ENCODE measurements around the gene FGD4.

FGD4 gene

DNA sequence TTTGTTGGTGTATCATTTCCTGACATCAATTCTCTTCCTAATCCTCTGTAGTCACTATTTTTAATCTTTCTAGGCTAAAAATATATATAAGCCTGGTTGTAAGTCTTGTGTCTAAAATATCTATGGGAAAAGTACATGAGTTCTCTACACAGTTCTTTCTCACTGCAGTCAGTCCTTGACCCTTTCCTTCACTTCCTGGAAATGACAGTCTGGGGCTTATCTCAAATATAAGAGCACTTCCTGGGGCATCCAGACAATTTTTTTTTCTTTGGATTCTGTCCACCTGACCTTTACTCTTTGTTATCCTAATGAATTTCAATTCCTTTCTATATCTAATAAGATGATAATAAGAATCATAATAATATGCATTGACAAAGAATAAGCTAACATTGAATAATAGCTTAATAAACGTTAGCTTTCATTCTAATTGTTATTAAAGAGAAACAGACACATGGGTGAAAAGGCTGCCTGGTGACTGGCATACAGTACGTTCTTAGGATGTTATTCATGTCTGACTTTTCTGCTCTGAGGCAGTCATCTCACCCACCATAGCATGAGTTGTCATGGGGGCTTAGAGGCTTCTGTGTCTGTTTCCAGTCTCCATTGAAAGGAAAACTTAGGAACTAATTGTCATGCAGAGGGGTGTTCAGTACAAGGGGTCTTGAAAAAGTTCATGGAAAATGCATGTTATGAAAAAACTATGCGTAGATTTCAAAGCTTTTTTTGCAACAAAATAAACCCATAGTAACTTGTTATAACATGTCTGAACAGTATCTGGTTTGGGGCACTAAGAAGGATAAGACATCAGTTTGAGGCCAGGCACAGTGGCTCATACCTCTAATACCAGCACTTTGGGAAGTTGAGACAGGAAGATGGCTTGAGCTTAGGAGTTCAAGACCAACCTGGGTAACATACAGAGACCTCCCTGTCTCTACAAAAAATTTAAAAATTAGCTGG is 213.6 kb downstream of the FGD4 start:
- no peak for DNase-seq

DNA sequence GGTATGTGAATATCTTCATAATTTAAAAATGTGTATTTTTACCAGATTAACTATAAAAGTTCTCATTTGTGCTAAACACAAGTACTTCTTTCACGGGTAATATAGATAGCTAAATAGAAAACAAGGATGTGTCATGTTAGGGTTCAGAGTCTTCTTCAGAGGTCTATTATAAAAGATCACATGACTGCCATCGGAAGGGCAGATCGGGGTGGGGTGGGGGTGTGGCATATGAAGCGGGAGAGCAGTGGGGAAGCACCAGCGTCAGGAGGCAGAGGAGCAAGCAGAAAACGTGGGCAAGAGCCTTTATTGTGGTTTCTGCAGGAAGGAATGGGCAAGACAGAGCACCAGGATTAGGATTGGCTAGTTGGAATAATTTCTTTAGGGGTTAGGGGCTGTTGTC is 216.1 kb downstream of the FGD4 start:
- DNase-seq = no peak

DNA sequence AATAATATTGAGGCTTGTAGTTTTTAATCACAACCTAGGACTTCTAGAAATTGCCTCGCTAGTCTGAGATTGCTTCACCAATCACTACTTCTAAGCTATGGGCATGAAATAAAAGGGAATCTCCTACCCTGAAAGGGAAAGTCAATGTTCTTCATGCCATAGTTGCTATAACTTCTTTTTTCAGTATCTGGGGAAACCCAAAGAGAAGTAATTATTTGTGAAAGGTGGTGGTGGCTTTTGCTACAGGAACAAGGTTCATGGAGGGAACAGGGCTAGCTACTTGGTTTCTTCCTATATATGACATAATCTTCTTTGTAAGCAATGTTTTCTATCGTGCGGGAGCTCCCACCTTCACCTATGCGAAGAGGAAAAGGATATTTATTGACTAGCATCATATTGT is 218.2 kb downstream of the FGD4 start:
- no peak for DNase-seq

DNA sequence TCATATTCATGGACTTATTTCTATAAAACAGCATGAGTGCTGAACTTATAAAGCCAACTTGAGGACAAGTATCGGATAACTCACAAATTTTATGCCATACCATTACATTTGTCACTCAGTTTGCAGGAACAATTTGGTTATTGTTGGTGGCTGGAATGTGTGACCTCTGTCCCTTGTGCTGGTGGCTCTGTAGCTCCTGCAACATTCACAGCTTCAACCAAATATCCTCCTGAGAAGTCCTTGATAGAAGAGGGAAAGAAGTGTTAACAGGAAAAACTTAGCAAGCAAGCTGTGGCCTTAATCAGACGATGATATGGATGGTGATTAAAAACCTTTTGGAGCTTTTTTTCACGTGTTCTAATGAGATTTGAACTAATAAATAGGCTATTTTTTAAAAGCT is 218.8 kb downstream of the FGD4 start:
- no peak for DNase-seq

DNA sequence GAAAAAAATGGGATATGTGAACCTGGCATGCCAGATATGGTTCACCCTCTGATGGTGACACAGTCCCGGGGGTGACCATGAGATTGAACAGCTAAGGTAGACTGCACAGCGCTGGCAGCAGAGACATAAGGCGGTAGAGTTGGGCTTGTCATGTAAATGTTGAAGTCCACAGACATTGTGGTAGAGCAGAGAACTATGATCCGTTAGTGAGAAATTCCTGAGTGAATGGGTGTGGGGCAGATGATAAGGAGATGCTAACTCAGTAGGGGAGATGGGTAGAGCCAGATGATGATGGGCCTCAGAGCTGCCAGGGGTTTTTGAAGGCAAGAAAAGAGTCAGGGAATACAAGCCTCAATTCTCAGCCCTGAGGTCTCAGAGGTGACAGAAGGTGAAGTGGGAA is 228.6 kb downstream of the FGD4 start:
- DNase-seq = no peak

DNA sequence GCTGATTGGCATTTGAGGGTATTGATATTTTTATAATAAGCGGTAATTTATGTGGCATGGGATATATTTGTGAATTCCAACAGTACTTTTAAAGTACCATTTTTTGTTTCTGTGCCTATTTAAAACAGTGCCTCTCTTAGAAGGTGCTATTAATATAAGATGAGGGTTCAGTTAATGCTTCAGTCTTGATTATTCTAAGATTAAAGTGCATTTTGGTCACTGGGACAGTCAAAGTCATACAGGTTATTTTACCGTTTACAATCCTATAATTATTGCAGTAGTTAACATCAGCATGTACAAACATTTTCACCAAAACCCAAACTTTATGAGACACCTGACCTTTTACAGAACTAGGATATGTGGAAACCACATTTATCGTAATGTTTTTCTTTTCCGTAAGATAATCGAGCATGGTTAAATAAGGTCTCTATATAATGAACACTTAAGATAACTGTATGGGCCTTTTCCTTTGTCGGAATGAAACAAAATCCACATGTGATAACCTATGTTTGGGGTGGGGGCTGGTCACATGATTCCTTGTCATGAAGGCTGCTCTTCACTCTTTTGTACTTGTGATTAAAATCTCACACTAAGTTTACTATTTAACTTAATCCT is 242.0 kb downstream of the FGD4 start:
- DNase-seq = no peak

DNA sequence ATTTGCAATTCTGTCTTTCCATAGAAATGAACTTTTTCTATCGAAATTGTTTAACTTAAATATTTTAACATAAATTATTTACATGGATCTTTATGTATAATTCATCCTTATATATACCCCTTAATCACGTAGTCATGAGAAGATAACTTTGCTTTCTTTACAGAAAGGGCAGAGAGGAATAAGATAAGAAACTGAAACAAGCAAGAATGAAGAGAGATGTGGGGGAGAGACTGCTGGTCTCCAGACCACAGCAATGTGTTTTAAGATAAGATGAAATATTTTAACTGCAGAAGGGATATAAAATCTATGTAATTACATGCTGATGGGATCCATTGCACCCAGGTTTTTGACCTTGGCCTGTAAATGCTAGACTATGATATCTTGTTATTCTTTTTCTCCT is 245.1 kb downstream of the FGD4 start:
- no peak for DNase-seq

DNA sequence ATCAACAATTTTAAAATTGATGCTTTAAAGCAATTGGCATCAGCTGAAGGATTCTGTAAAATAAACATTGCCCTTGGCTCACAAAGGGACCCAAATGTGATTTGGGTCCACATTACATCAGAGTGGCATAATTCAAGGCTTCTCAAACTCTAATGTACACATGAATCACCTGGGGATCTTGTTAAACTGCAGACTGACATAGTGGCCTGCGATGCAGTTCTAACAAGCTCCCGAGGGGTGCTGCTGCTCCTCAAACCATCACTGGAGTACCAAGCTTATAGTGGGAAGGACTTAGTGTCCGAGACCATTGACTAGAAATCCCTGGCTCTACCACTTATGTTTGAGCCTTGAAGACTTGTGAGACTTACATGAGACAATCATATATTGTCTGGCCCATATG is 247.9 kb downstream of the FGD4 start:
- DNase-seq = no peak

DNA sequence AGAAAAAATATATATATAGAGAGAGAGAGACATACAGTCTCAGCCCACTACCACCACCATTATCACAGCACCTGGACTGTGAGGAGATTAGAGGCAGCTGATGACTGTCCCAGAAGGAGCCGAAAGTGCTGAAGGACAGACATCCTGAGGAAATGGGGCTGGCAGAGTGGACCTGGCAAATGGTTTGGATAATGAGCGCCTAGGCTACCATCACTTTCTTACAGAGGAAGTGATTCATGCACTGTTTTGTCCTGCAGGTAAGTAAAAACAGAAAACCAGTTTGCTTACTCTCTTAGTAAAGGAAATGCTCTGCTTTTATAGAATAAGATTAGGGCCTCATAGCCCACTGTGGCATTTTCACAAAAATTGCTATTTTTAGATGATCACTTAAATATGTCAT is 251.2 kb downstream of the FGD4 start:
- DNase-seq = no peak

DNA sequence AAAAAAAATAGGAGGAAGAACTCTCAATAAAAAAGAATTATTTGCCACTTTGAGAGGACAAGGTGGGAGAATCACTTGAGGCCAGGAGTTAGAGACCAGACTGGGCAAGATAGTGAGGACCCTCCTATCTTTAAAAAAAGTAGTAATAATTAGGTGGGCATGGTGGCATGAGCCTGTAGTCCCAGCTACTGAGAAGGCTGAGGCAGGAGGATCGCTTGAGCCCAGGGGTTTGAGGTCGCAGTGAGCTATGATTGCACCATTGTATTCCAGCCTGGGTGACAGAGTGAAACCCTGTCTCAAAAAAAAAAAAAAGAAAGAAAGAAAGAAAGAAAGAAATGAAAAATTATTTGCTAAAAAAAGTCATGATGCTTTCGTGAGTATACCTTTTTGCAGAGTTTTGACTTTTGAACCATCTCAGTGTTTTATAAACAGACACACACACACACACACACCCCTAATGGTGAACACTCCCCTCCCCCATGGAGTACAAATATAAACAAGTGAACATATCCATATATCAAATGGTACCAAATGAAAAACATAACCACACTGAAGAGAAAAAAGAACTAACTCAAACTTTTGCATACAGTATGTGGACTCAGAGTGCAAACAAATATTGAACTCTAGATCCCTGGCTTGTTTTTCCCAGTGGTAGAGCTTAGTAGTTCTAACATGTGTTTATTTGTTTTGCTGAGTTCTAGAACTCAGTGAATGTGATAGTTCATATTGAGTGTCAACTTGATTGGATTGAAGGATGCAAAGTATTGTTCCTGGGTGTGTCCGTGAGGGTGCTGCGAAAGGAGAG is 252.0 kb downstream of the FGD4 start:
- DNase-seq = no peak

DNA sequence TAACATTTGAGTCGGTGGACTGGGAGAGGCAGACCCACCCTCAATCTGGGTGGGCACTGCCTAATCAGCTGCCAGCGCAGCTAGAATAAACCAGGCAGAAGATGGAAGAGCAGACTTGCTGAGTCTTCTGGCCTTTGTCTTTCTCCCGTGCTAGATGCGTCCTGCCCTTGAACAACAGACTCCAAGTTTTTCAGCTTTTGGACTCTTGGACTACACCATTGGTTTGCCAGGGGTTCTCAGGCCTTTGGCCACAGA is 252.5 kb downstream of the FGD4 start:
- DNase-seq = no peak

DNA sequence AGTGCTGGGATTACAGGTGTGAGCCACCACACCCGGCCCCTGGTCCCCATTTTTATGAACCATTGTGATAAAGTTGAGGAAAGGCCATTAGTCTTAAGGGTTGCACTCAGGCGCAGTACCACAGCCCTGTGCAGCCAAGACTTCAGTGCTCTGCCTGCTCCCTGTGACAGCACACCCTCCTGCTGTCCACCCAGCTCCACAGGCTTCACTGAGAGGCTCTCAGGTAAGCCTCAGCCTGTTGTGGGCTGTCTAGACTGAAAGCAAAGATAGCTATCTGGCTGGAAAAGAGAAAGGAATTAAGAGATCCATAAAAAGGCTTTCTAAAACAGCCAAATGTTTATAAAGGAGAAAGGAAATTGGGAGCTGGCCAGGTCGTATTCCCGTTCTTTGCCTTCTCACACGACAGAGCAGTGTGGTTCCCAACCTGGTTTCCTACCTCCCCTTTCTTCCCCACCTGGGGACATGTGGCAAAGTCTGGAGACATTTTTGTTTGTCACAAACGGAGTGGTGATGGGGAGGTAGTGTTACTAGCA is 260.6 kb downstream of the FGD4 start:
- DNase-seq = no peak

DNA sequence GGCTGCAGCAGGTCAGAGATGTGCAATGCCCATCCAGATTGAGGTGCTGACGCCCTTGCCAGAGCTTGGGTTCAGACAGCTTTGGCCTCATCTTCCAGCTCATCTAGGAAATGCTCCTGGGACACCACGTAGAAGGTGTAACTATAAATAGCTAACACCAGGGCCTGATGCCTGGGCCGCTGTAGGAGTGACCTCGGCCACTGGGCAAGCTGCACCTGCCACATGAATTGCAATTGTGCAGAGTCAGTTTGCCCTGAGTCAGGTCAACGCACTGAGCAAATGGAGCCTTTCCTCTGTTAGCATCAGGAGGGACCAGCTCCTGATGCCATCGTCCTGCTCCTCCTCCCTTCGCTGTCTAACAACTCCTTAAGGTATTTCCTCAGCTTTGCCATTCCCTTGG is 262.3 kb downstream of the FGD4 start:
- DNase-seq = no peak

DNA sequence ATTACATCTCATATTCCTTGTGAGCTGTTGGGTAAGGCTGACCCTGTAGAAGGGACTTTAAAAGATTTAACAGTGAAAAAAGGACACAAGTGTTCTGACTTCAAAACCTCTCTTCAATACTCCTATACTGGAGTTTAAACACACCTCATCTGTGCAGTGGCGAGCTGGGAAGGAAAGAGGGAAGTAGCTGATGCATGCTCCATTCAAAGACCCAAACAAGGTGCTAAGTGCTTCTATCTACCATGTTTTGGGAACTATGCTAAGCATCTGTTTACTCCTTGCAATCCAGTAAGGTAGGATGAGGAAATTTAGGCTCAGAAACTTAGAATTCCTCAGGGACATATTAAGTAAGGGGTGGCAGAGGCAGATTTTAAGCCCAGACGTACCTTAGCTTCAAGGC is 263.3 kb downstream of the FGD4 start:
- no peak for DNase-seq

DNA sequence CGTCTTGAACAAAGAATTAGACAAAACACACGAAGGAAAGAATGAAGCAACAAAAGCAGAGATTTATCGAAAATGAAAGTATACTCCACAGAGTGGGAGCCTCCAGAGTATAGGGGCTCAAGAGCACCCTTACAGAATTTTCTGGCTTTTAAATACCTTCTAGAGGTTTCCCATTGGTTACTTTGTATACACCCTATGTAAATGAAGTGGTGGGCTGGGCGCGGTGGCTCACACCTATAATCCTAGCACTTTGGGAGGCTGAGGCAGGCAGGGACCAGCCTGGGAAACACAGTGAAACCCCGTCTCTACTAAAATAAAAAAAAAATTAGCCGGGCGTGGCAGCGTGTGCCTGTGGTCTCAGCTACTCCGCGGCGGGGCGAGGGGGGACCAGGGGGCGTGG is 266.7 kb downstream of the FGD4 start:
- no peak for DNase-seq

DNA sequence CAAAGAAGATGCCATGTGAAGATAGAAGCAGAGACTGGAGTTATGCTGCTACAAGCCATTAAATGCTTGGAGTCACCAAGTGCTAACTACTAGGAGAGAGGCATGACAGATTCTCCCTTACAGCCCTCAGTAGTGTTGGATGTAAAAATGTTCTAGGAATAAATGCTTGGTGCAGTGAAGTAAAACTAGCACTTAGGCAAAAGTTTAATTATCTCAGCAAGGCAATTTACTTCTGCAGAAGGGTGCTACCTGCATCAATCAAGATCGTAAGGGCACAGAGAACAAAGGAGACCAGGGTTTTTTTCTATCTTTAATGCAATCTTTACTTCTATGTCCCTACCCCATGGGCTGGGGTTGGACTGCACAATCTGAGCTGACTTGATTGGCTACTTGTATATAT is 270.2 kb downstream of the FGD4 start:
- no peak for DNase-seq

DNA sequence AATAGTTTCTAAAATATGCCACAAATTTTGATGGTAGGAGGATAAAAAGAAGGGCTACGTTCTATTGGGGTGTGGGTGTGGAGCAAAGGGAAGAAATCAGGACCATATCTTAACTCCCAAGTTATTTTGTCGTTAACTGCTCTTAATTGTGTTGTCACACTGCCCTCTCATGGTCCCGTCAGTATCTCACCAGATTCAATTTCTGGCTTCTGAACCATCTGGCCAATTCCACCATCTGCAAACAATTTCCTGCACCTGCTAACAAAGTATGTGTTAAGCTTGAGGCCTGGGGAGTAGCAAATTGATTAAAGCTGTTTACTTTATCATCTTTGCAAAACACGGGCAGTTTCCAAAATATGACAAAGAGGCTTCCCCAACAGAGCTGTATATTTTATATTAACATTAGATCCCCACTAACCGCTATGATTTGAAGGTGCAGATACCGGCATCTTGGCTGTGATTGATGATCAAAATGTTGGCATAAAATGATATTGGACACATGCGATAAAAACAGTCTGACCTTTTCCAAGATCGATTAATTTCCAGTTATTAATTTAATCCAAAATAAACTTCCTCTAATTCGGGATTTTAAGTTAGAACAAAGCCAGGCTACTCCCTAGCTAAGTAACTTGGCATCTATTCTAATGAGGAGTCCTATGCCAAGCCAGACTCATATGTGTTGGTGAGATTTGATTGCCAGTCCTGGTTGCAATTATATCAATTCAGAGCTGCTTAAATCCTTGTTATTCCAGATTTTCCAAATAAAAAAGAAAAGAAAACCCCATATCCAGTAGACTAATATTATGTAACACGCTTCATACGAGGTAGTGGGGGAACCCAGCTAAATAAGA is 272.8 kb downstream of the FGD4 start:
- peak; percentile 80 for DNase-seq

DNA sequence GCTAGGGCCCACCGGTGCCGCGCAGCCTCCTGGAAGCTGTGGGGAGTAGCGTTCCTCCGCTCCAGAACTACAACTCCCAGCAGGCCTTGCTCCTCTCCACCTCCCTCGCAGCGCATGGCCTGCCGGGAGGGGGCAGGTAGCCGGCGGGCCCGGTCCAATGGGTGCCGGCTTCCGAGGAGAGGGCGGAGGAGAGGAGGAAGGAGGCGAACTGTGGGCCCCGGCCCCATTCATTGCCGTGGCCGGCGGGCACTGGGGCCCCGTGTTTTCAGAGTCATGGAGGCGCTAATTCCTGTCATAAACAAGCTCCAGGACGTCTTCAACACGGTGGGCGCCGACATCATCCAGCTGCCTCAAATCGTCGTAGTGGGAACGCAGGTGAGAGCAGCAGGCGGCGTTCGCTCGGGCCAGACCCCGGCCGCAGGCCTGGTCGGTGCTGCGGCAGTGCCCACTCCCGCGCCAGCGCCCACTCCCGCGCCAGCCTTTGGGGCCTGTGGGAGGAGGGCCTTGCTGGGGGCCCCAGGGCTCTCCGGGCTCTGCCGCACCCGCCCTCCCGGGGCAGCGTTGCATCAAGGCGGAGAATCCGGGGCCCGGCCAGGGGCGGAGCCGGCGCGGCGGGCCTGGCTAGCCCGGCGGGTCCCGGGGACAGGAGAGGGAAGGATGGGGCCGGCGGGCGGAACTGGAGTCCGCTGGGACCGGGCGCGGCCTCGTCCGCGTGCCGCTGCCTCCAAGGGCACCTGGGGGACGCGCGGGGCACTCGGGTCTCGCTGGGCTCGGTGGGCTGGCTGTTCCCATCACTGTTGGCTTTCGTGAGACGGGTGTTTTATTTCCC is 279.9 kb downstream of the FGD4 start, which contains the start of gene DNM1L:
DNM1L (plus strand) TSS at position 211 of the 829 bp plus-strand sequence; CDS start at position 274, 63 bp downstream.
- peak; percentile 97 for DNase-seq

DNA sequence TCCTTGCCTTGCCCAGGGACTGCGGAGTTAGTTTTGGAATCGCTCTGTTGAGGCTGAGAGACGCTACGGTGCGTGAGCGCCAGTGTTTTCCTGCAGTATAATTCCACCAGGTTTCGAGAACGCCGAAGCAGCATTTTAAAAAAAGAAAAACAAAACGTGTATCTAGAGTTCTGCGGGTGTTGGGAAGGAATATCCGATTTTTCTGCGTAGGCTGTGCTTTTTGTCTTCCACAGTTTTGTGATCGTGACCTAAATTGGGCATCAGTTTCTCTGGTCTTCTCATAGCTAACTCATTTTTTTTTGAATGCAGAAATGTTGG is 280.5 kb downstream of the FGD4 start:
- DNase-seq = no peak

DNA sequence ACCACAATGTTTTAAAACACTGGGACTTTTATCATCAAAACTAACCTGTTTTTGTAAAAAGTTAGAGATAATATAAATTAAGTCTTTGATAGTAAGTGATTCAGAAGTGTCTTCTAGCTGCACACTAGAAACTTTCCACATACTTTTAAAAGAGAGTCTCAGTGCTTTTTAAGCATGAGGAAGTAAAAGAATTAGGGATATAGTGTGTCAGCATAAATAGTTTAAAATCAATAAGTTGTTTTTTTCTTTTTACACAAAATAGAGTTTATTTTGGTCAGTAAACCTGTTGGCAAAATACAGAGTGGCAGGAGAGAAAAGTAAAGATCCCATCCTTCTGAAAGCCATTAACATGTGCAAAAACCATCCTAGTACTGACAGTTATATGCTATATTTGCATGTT is 281.4 kb downstream of the FGD4 start:
- DNase-seq = no peak

DNA sequence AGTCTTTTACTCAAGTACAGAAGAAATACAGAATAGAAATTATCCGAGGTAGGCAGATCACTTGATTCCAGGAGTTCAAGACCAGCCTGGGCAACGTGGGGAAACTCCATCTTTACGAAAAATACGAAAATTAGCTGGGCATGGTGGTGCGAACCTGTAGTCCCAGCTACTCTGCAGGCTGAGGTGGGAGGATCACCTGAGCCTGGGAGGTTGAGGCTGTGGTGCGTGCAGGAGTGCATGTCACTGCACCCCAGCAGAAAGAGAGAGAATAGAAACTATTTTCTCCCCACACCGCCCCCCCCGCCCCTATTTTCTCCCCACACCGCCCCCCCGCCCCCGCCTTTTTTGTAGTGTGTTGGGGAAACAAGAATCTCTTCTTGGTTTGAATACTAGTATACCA is 281.9 kb downstream of the FGD4 start:
- DNase-seq = no peak

DNA sequence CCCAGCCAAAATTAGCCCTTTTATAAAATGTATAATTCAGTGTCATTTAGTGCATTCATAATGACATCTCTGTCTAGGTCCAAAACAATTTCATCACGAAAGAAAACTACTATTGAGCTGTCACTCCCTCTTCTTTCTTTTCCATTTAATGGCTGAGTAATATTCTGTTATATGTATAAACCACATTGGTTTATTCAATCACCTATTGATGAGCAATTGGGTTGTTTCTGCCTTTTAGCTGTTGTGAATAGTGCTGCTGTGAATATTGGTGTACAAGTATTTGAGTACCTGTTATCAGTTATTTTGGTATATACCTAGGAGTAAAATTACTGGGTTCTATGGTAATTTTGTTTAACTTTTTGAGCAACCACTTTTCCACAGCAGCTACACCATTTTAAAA is 287.0 kb downstream of the FGD4 start:
- no peak for DNase-seq

All from fibroblast of skin of scalp (primary cell).